GM19035 (cell line): ENCODE data around the gene MIR17HG.
A peak's percentile ranks its signal among the peaks of the same experiment; 100 is the strongest.

Source experiments
- ATAC-seq: cut with Tn5 transposase; IDR thresholded peaks from one replicate; pipeline ENCODE4 v1.9.1; 2021; ENCODE audit not compliant: unreplicated experiment

Gene MIR17HG

DNA sequence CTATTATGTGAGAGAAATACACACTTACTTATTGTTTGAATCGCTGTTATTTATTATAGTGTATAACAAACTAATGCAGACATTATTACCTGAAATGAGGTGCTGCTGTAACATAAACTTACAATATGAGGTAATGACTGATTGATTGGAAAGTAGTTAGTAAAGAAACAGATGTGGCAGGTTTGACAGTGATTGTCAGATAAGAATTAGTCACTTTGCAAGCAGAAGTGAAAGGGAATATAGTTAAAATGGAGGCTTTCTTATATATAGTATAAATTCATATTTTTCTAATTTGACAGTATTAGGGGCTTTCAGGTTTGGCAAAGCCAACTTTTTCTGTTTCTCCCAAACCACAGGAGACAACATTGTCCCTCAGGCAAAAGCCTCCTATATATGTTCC lies 20.6 kb downstream of the MIR17HG start:
- ATAC-seq = no peak

DNA sequence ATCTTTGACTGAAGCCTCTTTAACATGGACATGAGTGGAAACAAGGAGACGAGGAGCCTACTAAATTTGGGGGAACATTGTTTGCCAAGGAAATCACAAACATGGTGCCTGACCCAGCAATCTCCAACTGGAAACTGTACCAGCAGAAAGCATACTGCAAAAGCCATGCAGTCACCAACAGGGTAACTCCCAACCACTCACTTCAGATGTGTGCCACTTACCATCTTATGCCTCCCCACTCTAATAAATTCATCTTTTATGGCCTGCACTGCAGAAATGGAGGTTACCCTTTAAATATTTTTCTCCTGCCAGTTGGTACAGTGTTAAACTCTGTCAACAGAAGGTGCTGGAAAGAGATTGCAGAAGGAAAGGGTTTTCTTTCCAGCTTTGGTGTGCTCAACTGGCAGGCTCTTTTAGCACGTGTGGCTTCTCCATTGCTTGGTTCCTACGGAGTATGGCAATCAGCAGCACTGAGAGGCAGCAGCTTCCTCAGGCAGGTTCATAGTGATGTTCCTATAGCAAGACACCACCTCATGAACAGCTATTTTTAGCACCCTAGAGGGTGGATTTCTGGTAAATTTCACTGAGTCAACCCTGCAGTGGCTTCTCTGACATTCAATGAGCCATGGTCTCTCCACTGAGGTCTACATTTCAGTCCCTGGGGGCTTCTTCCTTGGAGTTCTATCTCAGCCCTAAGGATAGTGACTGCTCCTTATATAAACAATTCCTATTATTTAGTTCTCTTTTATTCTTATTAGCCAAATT lies 21.4 kb downstream of the MIR17HG start:
- no peak for ATAC-seq

GRCh38 chr13:91369441-91369831 lies 21.9 kb downstream of the MIR17HG start:
- ATAC-seq = no peak

DNA sequence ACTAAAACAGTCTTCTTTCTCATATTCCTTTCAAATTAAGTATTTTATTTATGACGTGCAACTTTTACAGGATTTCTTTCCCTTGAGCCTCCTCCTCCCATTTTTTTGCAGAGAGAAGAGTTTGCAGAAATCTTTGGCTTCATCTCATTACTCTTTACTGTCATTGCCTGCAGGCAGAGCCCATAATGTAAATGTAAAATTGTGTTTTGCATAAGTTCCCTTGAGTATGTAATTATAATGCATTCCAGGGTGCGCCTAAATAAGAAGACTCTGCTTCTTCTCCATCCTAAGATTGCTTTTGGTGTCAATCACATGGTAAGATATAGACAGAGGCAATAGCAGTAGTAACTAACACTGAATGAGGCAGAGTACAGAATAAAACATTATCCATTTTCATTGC lies 23.0 kb downstream of the MIR17HG start:
- no peak for ATAC-seq

- ATAC-seq = no peak
These were observed 25.4 kb downstream of the MIR17HG start for GRCh38 chr13:91372911-91373310.

DNA sequence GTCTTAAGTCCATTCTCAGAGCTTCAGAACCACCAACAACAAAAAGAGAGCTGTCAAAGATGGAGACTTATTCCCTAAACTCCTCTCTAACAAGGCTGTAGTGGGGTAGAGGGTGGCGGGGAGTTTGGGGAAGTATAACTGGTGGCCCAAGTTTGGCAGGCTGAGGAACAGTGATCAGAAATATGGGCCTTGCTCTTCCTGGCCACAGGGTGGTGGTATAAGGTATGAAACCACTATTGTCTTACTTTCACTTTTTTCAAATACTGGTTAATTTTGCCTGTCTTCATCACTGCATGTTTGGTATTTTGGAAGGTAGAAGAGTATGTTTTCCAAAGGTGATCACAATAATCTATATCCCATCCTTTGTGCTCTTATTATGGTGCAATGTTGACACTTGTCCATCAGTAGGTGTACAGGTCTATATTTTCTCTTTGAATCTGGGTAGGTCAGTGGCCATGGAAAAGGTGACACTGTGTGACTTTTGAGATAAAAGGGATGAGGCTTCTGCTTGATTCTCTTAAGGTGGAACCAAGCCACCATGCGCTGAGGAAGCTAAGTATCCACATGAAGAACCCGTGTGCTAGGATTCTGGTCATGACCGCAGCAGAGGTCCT lies 27.7 kb downstream of the MIR17HG start:
- peak; percentile 96 for ATAC-seq

DNA sequence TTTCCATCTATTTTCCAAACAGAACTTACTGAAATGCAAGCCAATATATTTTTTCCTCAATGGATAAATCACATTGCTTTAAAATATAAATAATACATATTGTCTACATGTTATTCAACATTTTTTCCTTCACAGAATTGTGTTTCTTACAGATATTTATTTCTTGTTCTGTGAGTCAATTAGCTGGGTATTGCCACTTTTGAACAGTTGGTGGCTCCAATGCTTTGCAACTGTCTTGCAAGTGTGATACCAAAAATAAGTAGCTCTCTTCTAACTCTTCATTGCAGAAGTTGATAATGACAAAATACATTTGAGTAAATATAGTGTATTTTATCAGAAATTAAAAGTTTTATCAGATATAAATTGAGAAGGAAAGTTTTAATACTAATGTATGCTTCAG lies 33.9 kb downstream of the MIR17HG start:
- ATAC-seq = no peak

DNA sequence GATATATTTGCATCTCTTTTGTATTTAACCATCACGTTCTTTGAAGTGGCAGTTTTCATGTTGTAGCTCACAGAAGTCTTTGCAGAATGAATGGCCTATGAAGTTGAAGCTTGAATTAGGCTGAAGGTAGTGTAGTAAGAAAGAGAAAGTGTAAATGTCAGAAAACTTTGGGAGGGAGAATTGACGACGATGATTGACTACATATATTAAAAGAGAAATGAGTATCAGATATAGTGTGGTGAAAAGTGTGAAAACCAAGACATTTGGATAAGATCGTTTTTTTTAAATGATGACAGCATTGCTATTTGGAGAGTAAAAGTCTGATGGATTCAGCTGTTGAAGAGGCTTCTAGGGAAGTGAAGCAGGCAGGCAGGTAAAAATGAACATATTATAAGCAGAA lies 36.3 kb downstream of the MIR17HG start:
- no peak for ATAC-seq

DNA sequence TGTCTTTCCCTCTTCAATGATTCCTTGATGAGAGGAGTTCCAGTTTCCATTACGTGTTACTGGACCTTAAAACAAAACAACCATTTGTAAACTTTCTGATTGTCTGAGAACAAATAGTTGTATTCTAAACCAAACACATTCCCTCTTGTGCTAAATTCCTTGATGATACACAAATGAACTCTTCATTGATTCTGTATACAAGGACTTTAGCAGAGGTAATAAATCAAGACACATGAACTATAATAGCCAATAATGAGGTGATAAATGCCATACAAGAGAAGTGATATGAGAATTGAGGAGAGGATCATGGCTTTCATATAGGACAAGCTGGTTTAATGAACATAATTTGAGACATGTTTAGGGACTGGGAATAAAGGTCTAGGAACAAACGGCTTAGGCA lies 37.4 kb downstream of the MIR17HG start:
- no peak for ATAC-seq

DNA sequence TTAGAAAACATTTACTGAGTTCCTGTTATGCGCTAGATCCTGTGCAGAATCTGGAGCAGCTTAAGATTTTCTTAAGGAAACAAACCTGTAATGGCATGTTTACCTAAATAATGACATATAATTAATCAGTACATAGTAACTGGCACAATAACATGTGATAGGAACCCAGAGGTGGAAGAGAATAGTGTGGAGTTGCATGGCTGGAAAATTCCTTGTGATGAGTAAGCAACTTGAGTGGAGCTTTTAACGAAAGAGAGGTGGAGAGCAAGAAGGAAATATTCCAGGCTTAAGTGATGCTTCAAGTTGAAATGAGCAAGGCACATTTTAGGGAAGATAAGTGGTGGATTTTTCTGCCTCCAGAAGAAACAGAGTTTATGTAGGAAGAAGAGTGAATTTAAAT lies 41.7 kb downstream of the MIR17HG start:
- ATAC-seq = no peak

- ATAC-seq = no peak
These were observed 50.1 kb downstream of the MIR17HG start for GRCh38 chr13:91397595-91397994.

DNA sequence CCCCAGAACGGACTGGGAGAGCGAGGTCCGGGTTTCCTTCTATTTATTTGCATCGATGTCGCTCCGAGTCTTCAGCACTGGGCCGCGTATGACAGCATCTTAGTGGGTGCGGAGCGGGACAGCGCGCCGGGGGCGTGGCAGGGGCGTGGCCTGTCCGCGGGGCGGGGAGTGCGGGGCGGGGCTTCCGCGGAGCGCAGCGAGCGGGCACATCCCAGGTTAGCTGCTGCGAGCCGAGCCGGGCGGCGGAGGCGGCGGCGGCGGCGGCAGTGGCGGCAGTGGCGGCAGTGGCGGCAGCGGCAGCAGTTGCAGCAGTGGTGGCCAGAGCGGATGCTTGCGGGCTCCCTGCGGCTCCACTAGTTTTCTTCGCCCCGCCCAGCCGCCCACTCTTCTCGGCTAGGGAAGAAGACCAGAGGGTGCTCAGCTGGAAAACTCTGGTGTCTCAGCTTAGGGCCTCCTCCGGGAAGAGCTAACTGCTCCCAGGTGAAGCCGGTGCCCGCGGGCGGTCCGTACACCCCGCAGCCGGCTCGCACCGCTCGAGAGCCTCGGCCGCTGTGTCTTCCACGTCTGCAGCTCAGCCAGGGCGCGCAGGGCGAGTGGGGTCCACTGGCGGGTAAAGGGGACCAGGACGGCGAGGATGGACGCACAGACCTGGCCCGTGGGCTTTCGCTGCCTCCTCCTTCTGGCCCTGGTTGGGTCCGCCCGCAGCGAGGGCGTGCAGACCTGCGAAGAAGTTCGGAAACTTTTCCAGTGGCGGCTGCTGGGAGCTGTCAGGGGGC lies 51.1 kb downstream of the MIR17HG start, which contains the start of gene GPC5:
Gene GPC5 (plus strand): TSS at position 209 of the 776 bp plus-strand sequence.
- peak; percentile 94 for ATAC-seq

GRCh38 chr13:91399189-91400062 lies 51.9 kb downstream of the MIR17HG start:
- peak; percentile 25 for ATAC-seq

DNA sequence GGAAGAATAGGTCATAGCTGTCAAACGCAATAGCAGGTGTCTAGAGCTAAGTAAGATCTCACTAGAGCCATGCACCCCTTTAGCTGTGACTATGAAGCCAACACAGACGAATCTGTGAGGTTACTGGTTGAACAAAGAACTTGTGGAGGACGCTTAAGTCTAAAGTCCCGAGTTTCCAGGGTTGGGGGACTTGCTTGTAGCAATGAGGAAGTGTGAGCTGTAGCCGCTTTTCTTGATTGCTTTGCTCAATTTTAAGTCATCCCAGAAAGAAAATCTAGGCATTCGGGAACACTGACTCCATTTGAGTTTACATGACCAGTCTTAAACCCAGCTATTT lies 52.5 kb downstream of the MIR17HG start:
- no peak for ATAC-seq

DNA sequence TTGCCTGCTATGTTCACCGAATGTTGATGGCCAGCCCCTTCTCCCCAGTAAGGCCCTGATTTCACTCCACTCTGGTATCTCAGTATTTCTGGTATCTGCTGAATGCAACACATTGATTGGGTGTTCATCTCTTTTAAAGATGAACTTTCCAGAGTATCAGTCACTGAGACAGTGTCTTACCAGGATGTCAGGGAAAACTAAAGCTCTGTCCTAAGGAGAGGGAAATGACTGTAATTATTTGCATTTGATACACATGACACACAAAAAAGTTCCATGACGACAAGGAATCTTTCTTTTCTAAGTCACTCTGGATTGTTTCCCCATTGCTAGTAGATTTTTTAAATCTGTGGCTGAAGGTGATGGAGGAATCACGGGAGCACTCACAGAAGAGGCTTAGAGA lies 53.2 kb downstream of the MIR17HG start:
- no peak for ATAC-seq

GRCh38 chr13:91401920-91402319 lies 54.4 kb downstream of the MIR17HG start:
- no peak for ATAC-seq
